Kidney (tissue), 14 donors: ENCODE data around the gene SH3GL3. TPM values are rescaled to one million over a fixed set of nuclear protein-coding genes. Genes with fewer than 3 reads are reported as not detected.

Experiments used
- DNase-seq, 5 donors: peaks; one replicate each; pipeline ENCODE4 v3.0.0-alpha.2; 2013 to 2020
- FAIRE-seq: peaks from 2 replicates; lab custom pipeline; 2012; peaks lifted over from hg19 to GRCh38; lab: Jason Lieb, UNC
- H3K27ac ChIP-seq, 2 donors: one replicate each; pipeline ENCODE4 v1.7.0; 2013; ENCODE audit warnings: low read depth in 2 of 2, low read length in 2 of 2, inconsistent platforms in 1 of 2
- H3K27me3 ChIP-seq: one replicate; pipeline ENCODE4 v1.7.1; 2013; ENCODE audit warnings: low read length, inconsistent platforms; ENCODE audit not compliant: control insufficient read depth, insufficient read depth
- H3K36me3 ChIP-seq, 3 donors: one replicate each; pipeline versions ENCODE4 v1.7.0 to v1.7.1; 2013; ENCODE audit warnings: low read length in 3 of 3, control low read depth in 1 of 3, inconsistent platforms in 1 of 3; ENCODE audit not compliant: insufficient read depth in 3 of 3, control insufficient read depth in 2 of 3
- H3K4me1 ChIP-seq, 3 donors: one replicate each; pipeline versions ENCODE4 v1.7.0 to v1.7.1; 2013; ENCODE audit warnings: low read length in 3 of 3, inconsistent platforms in 1 of 3, low read depth in 1 of 3; ENCODE audit not compliant: control insufficient read depth in 2 of 3, insufficient read depth in 2 of 3
- H3K4me3 ChIP-seq, 3 donors: one replicate each; pipeline versions ENCODE4 v1.7.0 to v1.8.1; 2013; ENCODE audit warnings: low read length in 3 of 3, control low read depth in 1 of 3, inconsistent platforms in 1 of 3
- H3K9ac ChIP-seq, 3 donors: one replicate each; pipeline versions ENCODE4 v1.7.0 to v1.7.1; 2013; ENCODE audit warnings: low read length in 3 of 3, control low read depth in 1 of 3, inconsistent platforms in 1 of 3
- H3K9me3 ChIP-seq, 3 donors: one replicate each; pipeline versions ENCODE4 v1.7.0 to v1.7.1; 2013; ENCODE audit warnings: low read length in 3 of 3, control low read depth in 1 of 3, inconsistent platforms in 1 of 3; ENCODE audit not compliant: control insufficient read depth in 2 of 3, insufficient read depth in 1 of 3
- CTCF ChIP-seq: IDR thresholded peaks from 3 replicates; pipeline ENCODE4 v1.5.1; 2012; ENCODE audit warnings: mild to moderate bottlenecking, moderate library complexity, borderline replicate concordance; ENCODE audit not compliant: insufficient read depth; ENCODE audit errors: extremely low read depth
- intact Hi-C: fragments of 100-400 bp; cut with DNase I; formaldehyde crosslinking; loops from one replicate; pipeline ENCODE4 v1.11.1; 2022
- polyA plus RNA-seq: library from polyadenylated mRNA; stranded (reverse); fragments of 350-450 nt; fragmentation: Illumina TruSeq; extraction: RNeasy Lipid Tissue Mini Kit (QIAGEN cat#74804); gene quantifications from one replicate; pipeline ENCODE4 v1.2.3, GENCODE V29; 2014; ENCODE audit warnings: low read depth, low replicate concordance; ENCODE audit not compliant: insufficient read depth
- total RNA-seq: library from RNA; stranded (reverse); fragmentation: NEBNext Ultra II Directional; extraction: Animal tissue kit (Norgen Biotek cat#: 25700); gene quantifications from one replicate; pipeline ENCODE4 v1.2.1, GENCODE V29; 2021
- donor health status: control.
- donor health status: control.
- donor health status: control.
- donor health status: control.
- donor health status: control.
- donor health status: DM: yes; HTN: yes; CAD: no.
- donor health status: Normal renal cell carcinoma (clear cell type).

SH3GL3 gene
- total and polyA plus RNA-seq, 2 donors from 2014 or later, result 0.47 TPM; not detected in 1

GRCh38 chr15:83612898-83613635, 165.9 kb downstream of the SH3GL3 start:
- Histone ChIP-seq H3K27ac (no peak overlapping the region), H3K9ac (no peak overlapping the region), H3K4me3 (no peak overlapping the region), H3K36me3 (no peaks in the 10 kb centered on the region), H3K4me1 (peaks cover 0 to 4% (median 0%) of the 10 kb centered on the region in 3 donors), H3K9me3 (no peaks in the 10 kb centered on the region), H3K27me3 (no peaks in the 10 kb centered on the region)
- DNase-seq (no peak), FAIRE-seq (no peak)
- no peak for TF ChIP-seq CTCF
- intact Hi-C loops, result no loop called here

GRCh38 chr15:83613714-83614113, 166.6 kb downstream of the SH3GL3 start:
- no peak overlapping the region for H3K27ac ChIP-seq
- H3K9me3 ChIP-seq, result no peaks in the 10 kb centered on the region
- peaks cover 0 to 4% (median 0%) of the 10 kb centered on the region in 3 donors for H3K4me1 ChIP-seq
- no peak for FAIRE-seq
- H3K9ac ChIP-seq, result no peak overlapping the region
- no peaks in the 10 kb centered on the region for H3K27me3 ChIP-seq
- no peak overlapping the region for H3K4me3 ChIP-seq
- H3K36me3 ChIP-seq, result no peaks in the 10 kb centered on the region
- no peak for TF ChIP-seq CTCF
- intact Hi-C loops, result no loop called here
- DNase-seq, result no peak

- no peak for TF ChIP-seq CTCF
- Histone ChIP-seq H3K36me3 (no peaks in the 10 kb centered on the region), H3K4me3 (no peak overlapping the region), H3K27ac (no peak overlapping the region), H3K9me3 (peaks cover 0 to 3% (median 0%) of the 10 kb centered on the region in 3 donors), H3K9ac (no peak overlapping the region), H3K4me1 (no peaks in the 10 kb centered on the region), H3K27me3 (no peaks in the 10 kb centered on the region)
- intact Hi-C loops, result no loop called here
- FAIRE-seq (no peak), DNase-seq (no peak)
These were observed 169.7 kb downstream of the SH3GL3 start for GRCh38 chr15:83616840-83617239.
